HEK293T (cell line): ENCODE measurements around the gene IL1RL1.

ENCODE experiments used
- BHLHE40 ChIP-seq: fragments of 450-650 bp; IDR thresholded peaks from 2 replicates; pipeline ENCODE4 v1.6.1; 2016; ENCODE audit warnings: mild to moderate bottlenecking, moderate library complexity, borderline replicate concordance
- CTBP1 ChIP-seq: fragments of 450-650 bp; IDR thresholded peaks from 2 replicates; pipeline ENCODE4 v1.6.1; 2016; ENCODE audit warnings: borderline replicate concordance
- ELF4 ChIP-seq: fragments of 450-650 bp; IDR thresholded peaks from 2 replicates; pipeline ENCODE4 v1.6.1; 2017; ENCODE audit warnings: antibody characterized with exemption
- FOXA1 ChIP-seq: fragments of 450-650 bp; IDR thresholded peaks from 2 replicates; pipeline ENCODE4 v1.6.1; 2016; ENCODE audit warnings: mild to moderate bottlenecking
- FOXK2 ChIP-seq: fragments of 450-650 bp; IDR thresholded peaks from 2 replicates; pipeline ENCODE4 v1.6.1; 2016; ENCODE audit warnings: mild to moderate bottlenecking
- FOXM1 ChIP-seq: fragments of 450-650 bp; IDR thresholded peaks from 2 replicates; pipeline ENCODE4 v1.6.1; 2017; ENCODE audit warnings: mild to moderate bottlenecking, borderline replicate concordance
- HDGF ChIP-seq: fragments of 450-650 bp; IDR thresholded peaks from 2 replicates; pipeline ENCODE4 v1.6.1; 2017; ENCODE audit warnings: antibody characterized with exemption, borderline replicate concordance
- L3MBTL2 ChIP-seq: fragments of 450-650 bp; conservative IDR thresholded peaks from 2 replicates; pipeline ENCODE4 v1.6.1; 2016; ENCODE audit warnings: mild to moderate bottlenecking
- NFRKB ChIP-seq: fragments of 450-650 bp; IDR thresholded peaks from 2 replicates; pipeline ENCODE4 v1.6.1; 2016; ENCODE audit warnings: mild to moderate bottlenecking, moderate library complexity
- PKNOX1 ChIP-seq: fragments of 450-650 bp; IDR thresholded peaks from 2 replicates; pipeline ENCODE4 v1.6.1; 2016
- SUZ12 ChIP-seq: fragments of 450-650 bp; IDR thresholded peaks from 2 replicates; pipeline ENCODE4 v1.6.1; 2016; ENCODE audit warnings: mild to moderate bottlenecking
- TARDBP ChIP-seq: fragments of 450-650 bp; IDR thresholded peaks from 2 replicates; pipeline ENCODE4 v1.6.1; 2016
- ZNF384 ChIP-seq: fragments of 450-650 bp; IDR thresholded peaks from 2 replicates; pipeline ENCODE4 v1.6.1; 2016

DNA sequence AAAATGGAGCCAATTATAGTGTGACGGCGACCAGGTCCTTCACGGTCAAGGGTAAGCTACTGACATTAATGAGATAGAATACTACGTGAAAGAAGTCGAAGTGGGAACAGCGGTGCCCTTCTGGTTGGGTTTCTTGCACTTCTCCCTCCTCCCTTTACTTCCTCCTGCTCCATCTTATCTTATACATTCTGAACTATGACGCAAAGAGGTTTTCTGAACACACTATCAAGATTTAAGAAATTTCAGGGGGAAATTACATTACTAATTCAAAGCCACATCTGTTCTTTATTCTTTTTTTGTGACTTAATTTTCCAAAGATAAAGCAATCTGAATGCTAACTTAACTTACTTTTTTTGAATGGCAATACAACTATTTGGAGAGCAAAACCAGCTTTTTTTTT, 29.4 kb downstream of the IL1RL1 start:
- no peak for TF ChIP-seq NFRKB
- TF ChIP-seq PKNOX1: no peak
- TF ChIP-seq FOXA1: no peak
- TF ChIP-seq FOXM1: no peak
- no peak for TF ChIP-seq BHLHE40
- no peak for TF ChIP-seq SUZ12
- no peak for TF ChIP-seq HDGF
- no peak for TF ChIP-seq CTBP1
- no peak for TF ChIP-seq ELF4
- TF ChIP-seq FOXK2: no peak
- TF ChIP-seq TARDBP: no peak
- no peak for TF ChIP-seq ZNF384
- no peak for TF ChIP-seq L3MBTL2
